Liver (tissue), 10 donors: ENCODE measurements around the gene WFDC2. TPM values are rescaled to one million over a fixed set of nuclear protein-coding genes. Genes with fewer than 3 reads are reported as not detected.

Experiments
- DNase-seq: peaks from one replicate; pipeline ENCODE4 v3.0.0-alpha.2; 2017; ENCODE audit warnings: low spot score
- H3K27ac ChIP-seq, 2 donors: one replicate each; pipeline ENCODE4 v1.7.0; 2013; ENCODE audit warnings: inconsistent platforms in 2 of 2, low read length in 2 of 2, control low read depth in 1 of 2, low read depth in 1 of 2, mild to moderate bottlenecking in 1 of 2
- H3K27me3 ChIP-seq, 4 donors: one replicate each; pipeline versions ENCODE4 v1.6.1 to v1.7.0; 2013; ENCODE audit warnings: low read length in 3 of 4, inconsistent platforms in 1 of 4, mild to moderate bottlenecking in 1 of 4, moderate library complexity in 1 of 4; ENCODE audit not compliant: control insufficient read depth in 4 of 4, insufficient read depth in 4 of 4
- H3K36me3 ChIP-seq, 4 donors: one replicate each; pipeline versions ENCODE4 v1.6.1 to v1.7.0; 2013; ENCODE audit warnings: low read length in 3 of 4, mild to moderate bottlenecking in 3 of 4, low read depth in 1 of 4, moderate library complexity in 1 of 4; ENCODE audit not compliant: control insufficient read depth in 4 of 4, insufficient read depth in 3 of 4
- H3K4me1 ChIP-seq, 4 donors: one replicate each; pipeline versions ENCODE4 v1.6.1 to v1.7.0; 2013; ENCODE audit warnings: low read length in 3 of 4, mild to moderate bottlenecking in 3 of 4, moderate library complexity in 1 of 4; ENCODE audit not compliant: control insufficient read depth in 4 of 4, insufficient read depth in 4 of 4
- H3K4me3 ChIP-seq, 3 donors: one replicate each; pipeline versions ENCODE4 v1.6.1 to v1.7.0; 2013; ENCODE audit warnings: low read length in 3 of 3, control low read depth in 1 of 3, low read depth in 1 of 3, mild to moderate bottlenecking in 1 of 3
- H3K9ac ChIP-seq, 2 donors: one replicate each; pipeline ENCODE4 v1.7.0; 2013; ENCODE audit warnings: low read length in 2 of 2, mild to moderate bottlenecking in 2 of 2, moderate library complexity in 2 of 2, control low read depth in 1 of 2, low read depth in 1 of 2
- H3K9me3 ChIP-seq, 4 donors: one replicate each; pipeline versions ENCODE4 v1.6.1 to v1.7.0; 2013; ENCODE audit warnings: low read length in 3 of 4; ENCODE audit not compliant: control insufficient read depth in 4 of 4
- CTCF ChIP-seq: fragments of 150-350 bp; IDR thresholded peaks from 2 replicates; pipeline ENCODE4 v1.5.1; 2017; ENCODE audit warnings: improper control_type of control experiment, low read depth, low read length; ENCODE audit not compliant: missing input control
- EGR1 ChIP-seq, 2 donors: IDR thresholded peaks; 2 replicates each; pipeline ENCODE4 v1.6.1; 2016 to 2018; ENCODE audit warnings: antibody characterized with exemption in 2 of 2, low read depth in 2 of 2
- FOXA1 ChIP-seq: IDR thresholded peaks from 2 replicates; pipeline ENCODE4 v1.6.1; 2016; ENCODE audit warnings: antibody characterized with exemption
- GABPA ChIP-seq, 2 donors: IDR thresholded peaks in 1 of 2; conservative IDR thresholded peaks in 1 of 2; 2 replicates each; pipeline ENCODE4 v1.6.1; 2016; ENCODE audit warnings: antibody characterized with exemption in 2 of 2, mild to moderate bottlenecking in 1 of 2, moderate library complexity in 1 of 2
- HNF4A ChIP-seq, 2 donors: conservative IDR thresholded peaks; 2 replicates each; pipeline ENCODE4 v1.6.1; 2016; ENCODE audit warnings: antibody characterized with exemption in 2 of 2, mild to moderate bottlenecking in 2 of 2
- HNF4G ChIP-seq: IDR thresholded peaks from 2 replicates; pipeline ENCODE4 v1.6.1; 2016; ENCODE audit warnings: antibody characterized with exemption
- JUND ChIP-seq, 2 donors: IDR thresholded peaks; 2 replicates each; pipeline ENCODE4 v1.6.1; 2016; ENCODE audit warnings: antibody characterized with exemption in 2 of 2
- RAD21 ChIP-seq, 2 donors: IDR thresholded peaks; 2 replicates each; pipeline ENCODE4 v1.6.1; 2016; ENCODE audit warnings: antibody characterized with exemption in 2 of 2, mild to moderate bottlenecking in 2 of 2
- TAF1 ChIP-seq: conservative IDR thresholded peaks from 2 replicates; pipeline ENCODE4 v1.6.1; 2016; ENCODE audit warnings: antibody characterized with exemption, mild to moderate bottlenecking
- YY1 ChIP-seq: IDR thresholded peaks from 2 replicates; pipeline ENCODE4 v1.6.1; 2016; ENCODE audit warnings: antibody characterized with exemption, mild to moderate bottlenecking
- ZBTB33 ChIP-seq: IDR thresholded peaks from 2 replicates; pipeline ENCODE4 v1.6.1; 2016; ENCODE audit warnings: antibody characterized with exemption
- WGBS: extraction: QIAGEN DNeasy Blood & Tissue Kit; methylation state at CpG from one replicate; pipeline ENCODE4 v1.1.7; 2013; 5-methylcytosine and 5-hydroxymethylcytosine counted together
- polyA plus RNA-seq, 2 donors: library from polyadenylated mRNA; stranded (reverse) in 1 of 2; unstranded in 1 of 2; fragments of 200-250 nt in 1 of 2; fragments of >200 nt in 1 of 2; fragmentation: Nextera tagmentation in 1 of 2; extraction: Ambion mirVana in 1 of 2; gene quantifications; one replicate each; pipeline versions ENCODE4 v1.2.1 to v1.2.3, GENCODE V29; 2013 to 2015
- small RNA-seq: library from RNA; depleted of rRNA; stranded (forward); fragments of <200 nt; gene quantifications from one replicate; pipeline ENCODE3, GENCODE V24; 2014
- total RNA-seq, 2 donors: library from RNA; depleted of rRNA; stranded (reverse); fragments of >200 nt; gene quantifications; one replicate each; pipeline ENCODE4 v1.2.3, GENCODE V29; 2014
- TF ChIP-seq, protein P1 (sequence below): IDR thresholded peaks from 2 replicates; pipeline ENCODE4 v1.6.1; 2016; ENCODE audit warnings: antibody characterized with exemption
- donor health status: healthy.
- donor health status: healthy.
- donor health status: healthy.
- donor health status: healthy.
- donor health status: healthy.

The WFDC2 gene
- total and polyA plus RNA-seq, 4 donors: 1.3 to 1.8 TPM; not detected in 2

GRCh38 chr20:45527294-45527693 lies 57.7 kb downstream of the WFDC2 start:
- no peak for DNase-seq
- no peaks in the 10 kb centered on the region for H3K36me3 ChIP-seq
- no peak overlapping the region for H3K27ac ChIP-seq
- no peak overlapping the region for H3K9ac ChIP-seq
- no peak overlapping the region for H3K4me3 ChIP-seq
- 71% methylated on average over 4 of the region's 4 CpGs for WGBS
- peaks cover 0 to 13% (median 0%) of the 10 kb centered on the region in 4 donors for H3K27me3 ChIP-seq
- H3K9me3 ChIP-seq: no peaks in the 10 kb centered on the region
- no peak for TF ChIP-seq CTCF
- TF ChIP-seq EGR1 (IDR thresholded peaks at IDR 0.05; ENCODE audit: low read depth in 2 of 2): no peak
- TF ChIP-seq RAD21 (IDR thresholded peaks at IDR 0.05): no peak
- TF ChIP-seq FOXA1: no peak
- TF ChIP-seq GABPA (IDR thresholded peaks at IDR 0.05 in 1 of 2, conservative IDR thresholded peaks at IDR 0.05 in 1 of 2): no peak
- TF ChIP-seq TAF1: no peak
- TF ChIP-seq YY1: no peak
- no peak for TF ChIP-seq ZBTB33
- TF ChIP-seq HNF4G: no peak
- TF ChIP-seq, protein P1, sequence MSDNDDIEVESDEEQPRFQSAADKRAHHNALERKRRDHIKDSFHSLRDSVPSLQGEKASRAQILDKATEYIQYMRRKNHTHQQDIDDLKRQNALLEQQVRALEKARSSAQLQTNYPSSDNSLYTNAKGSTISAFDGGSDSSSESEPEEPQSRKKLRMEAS: no peak
- no peak for TF ChIP-seq JUND (IDR thresholded peaks at IDR 0.05)
- no peak for TF ChIP-seq HNF4A (conservative IDR thresholded peaks at IDR 0.05)
- no peaks in the 10 kb centered on the region for H3K4me1 ChIP-seq

Small RNAs within 50 kb of the gene (small RNA-seq; reads per million reads assigned to genes)
- gene MIR6812: not detected

Other genes with a start within 250 kb of the WFDC2 start
- gene SEMG2, start 248.4 kb upstream of the WFDC2 start, total RNA-seq: not detected
- gene SEMG2, start 248.4 kb upstream of the WFDC2 start, polyA plus RNA-seq: not detected
- gene SLPI, start 215.2 kb upstream of the WFDC2 start, total RNA-seq: 10 to 100 TPM in 1 of 2 donors, 1 to 10 TPM in 1; 1.9 to 60.1 TPM
- 100 to 1,000 TPM; 128 to 308 TPM for gene SLPI, start 215.2 kb upstream of the WFDC2 start, polyA plus RNA-seq
- gene RBPJL, start 162.9 kb upstream of the WFDC2 start, total RNA-seq: not detected
- not detected for gene RBPJL, start 162.9 kb upstream of the WFDC2 start, polyA plus RNA-seq
- gene MATN4, start 161.5 kb upstream of the WFDC2 start, total RNA-seq: not detected
- gene MATN4, start 161.5 kb upstream of the WFDC2 start, polyA plus RNA-seq: under 1 TPM in 1 of 2 donors, not detected in 1; 0.05 TPM
- gene SDC4, start 121.3 kb upstream of the WFDC2 start, total RNA-seq: 100 to 1,000 TPM in 1 of 2 donors, 10 to 100 TPM in 1; 54.4 to 147 TPM
- 10 to 100 TPM; 80.6 to 86.5 TPM for gene SDC4, start 121.3 kb upstream of the WFDC2 start, polyA plus RNA-seq
- gene SYS1, start 106.6 kb upstream of the WFDC2 start, total RNA-seq: 10 to 100 TPM; 15.0 to 29.0 TPM
- gene SYS1, start 106.6 kb upstream of the WFDC2 start, polyA plus RNA-seq: 10 to 100 TPM; 27.2 to 37.8 TPM
- gene TP53TG5, start 91.4 kb upstream of the WFDC2 start, total RNA-seq: not detected
- gene TP53TG5, start 91.4 kb upstream of the WFDC2 start, polyA plus RNA-seq: not detected
- 1 to 10 TPM; 2.1 to 3.2 TPM for gene DBNDD2, start 61.5 kb upstream of the WFDC2 start, total RNA-seq
- gene DBNDD2, start 61.5 kb upstream of the WFDC2 start, polyA plus RNA-seq: 1 to 10 TPM; 2.2 to 4.6 TPM
- 10 to 100 TPM; 14.4 to 20.7 TPM for gene PIGT, start 53.6 kb upstream of the WFDC2 start, total RNA-seq
- gene PIGT, start 53.6 kb upstream of the WFDC2 start, polyA plus RNA-seq: 10 to 100 TPM; 47.6 to 64.5 TPM
- gene SPINT3, start 45.9 kb downstream of the WFDC2 start, total RNA-seq: not detected
- gene SPINT3, start 45.9 kb downstream of the WFDC2 start, polyA plus RNA-seq: not detected
- not detected for gene WFDC6, start 69.7 kb downstream of the WFDC2 start, total RNA-seq
- gene WFDC6, start 69.7 kb downstream of the WFDC2 start, polyA plus RNA-seq: not detected
- not detected for gene EPPIN, start 77.6 kb downstream of the WFDC2 start, total RNA-seq
- gene EPPIN, start 77.6 kb downstream of the WFDC2 start, polyA plus RNA-seq: not detected
- not detected for gene WFDC8, start 109.5 kb downstream of the WFDC2 start, total RNA-seq
- not detected for gene WFDC8, start 109.5 kb downstream of the WFDC2 start, polyA plus RNA-seq
- not detected for gene WFDC10A, start 160.0 kb downstream of the WFDC2 start, total RNA-seq
- not detected for gene WFDC10A, start 160.0 kb downstream of the WFDC2 start, polyA plus RNA-seq
- not detected for gene WFDC9, start 161.5 kb downstream of the WFDC2 start, total RNA-seq
- gene WFDC9, start 161.5 kb downstream of the WFDC2 start, polyA plus RNA-seq: not detected
- gene WFDC11, start 200.5 kb downstream of the WFDC2 start, total RNA-seq: not detected
- gene WFDC11, start 200.5 kb downstream of the WFDC2 start, polyA plus RNA-seq: not detected
- not detected for gene WFDC13, start 232.3 kb downstream of the WFDC2 start, total RNA-seq
- gene WFDC13, start 232.3 kb downstream of the WFDC2 start, polyA plus RNA-seq: not detected
- not detected for gene WFDC10B, start 235.3 kb downstream of the WFDC2 start, total RNA-seq
- gene WFDC10B, start 235.3 kb downstream of the WFDC2 start, polyA plus RNA-seq: not detected